ENCODE data around the gene CYP4F22. TPM values are rescaled to one million over a fixed set of nuclear protein-coding genes. Genes with fewer than 3 reads are reported as not detected.
A peak's percentile ranks its signal among the peaks of the same experiment; 100 is the strongest.

Gene CYP4F22
- total RNA-seq, 1 experiment from 2014 or later, result 4.9 TPM

DNA sequence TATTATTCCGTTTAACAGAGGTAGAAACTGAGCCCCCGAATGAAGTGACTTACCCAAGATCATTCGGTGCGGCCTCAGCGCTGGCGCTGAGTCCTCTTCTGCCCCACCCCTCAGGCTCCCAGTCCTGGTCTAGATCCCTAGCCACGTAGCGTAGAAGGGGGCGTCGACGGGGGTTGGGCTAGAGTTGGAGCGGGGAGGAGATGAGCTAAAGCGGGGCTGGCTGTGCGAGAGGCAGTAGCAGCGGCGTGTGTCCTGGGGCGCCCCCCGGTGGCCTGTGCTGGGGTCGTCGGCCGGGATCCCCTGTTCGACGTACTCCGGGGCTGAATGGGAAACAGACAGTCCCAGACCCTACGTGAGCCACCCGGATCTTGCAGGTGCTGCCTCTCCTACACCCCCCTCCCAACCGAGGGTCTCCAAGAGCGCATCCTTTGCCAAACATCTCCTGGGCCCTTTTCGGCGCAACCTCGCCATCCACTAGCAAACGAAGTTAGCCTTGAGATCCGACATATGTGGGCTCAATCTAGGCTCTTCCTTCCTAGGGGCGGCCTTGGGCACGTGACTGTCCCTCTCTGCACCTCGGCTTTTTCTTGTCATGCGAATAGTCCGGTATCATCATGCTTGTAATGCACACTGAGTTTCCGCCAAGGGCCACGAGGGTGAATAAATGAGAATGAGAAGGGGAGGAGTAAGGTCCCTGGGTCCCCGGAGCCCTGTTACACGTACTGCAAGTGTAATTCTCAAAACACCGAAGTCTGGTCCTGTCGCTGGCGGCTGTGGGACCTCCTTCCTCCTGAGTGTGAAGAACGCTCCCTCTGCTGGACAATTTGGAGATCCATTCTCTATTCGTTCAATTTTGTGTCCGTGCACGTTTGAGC, 47.7 kb downstream of the CYP4F22 start:
- no TSS peak for BruUV-seq (replicated peaks)
- POLR2A ChIA-PET, result interaction anchor here (0.7 to 2.0 kb wide), 6 partner anchors 77 to 464 kb away, joined by 3 to 21 read pairs (median 3); partner anchors contain the start of genes AKAP8, AKAP8L and PGLYRP2
- DNase-seq (ENCODE audit: low read depth, low spot score) (peak; percentile 93), ATAC-seq (peak; percentile 91)
- H2AFZ ChIP-seq (ENCODE audit: low read depth, low read length, poor library complexity, severe bottlenecking), result peak overlapping the region; percentile 66
- no peaks in the 10 kb centered on the region for H3K9me3 ChIP-seq (ENCODE audit: control insufficient read depth in 1 of 2, insufficient read depth in 1 of 2, low read depth in 1 of 2, low read length in 2 of 2)
- peak overlapping the region; percentile 33; the same call in 1 of the 2 replicates for H3K9ac ChIP-seq (ENCODE audit: low read length)
- H3K27ac ChIP-seq (ENCODE audit: low read depth, low read length), result peak overlapping the region; percentile 25
- H4K20me1 ChIP-seq (ENCODE audit: insufficient read depth), result no peaks in the 10 kb centered on the region
- no peaks in the 10 kb centered on the region for H3K27me3 ChIP-seq (ENCODE audit: insufficient read depth, low read length)
- peaks cover 5 to 28% of the 10 kb centered on the region in 2 experiments; a peak in 3 of 4 replicates for H3K4me1 ChIP-seq (ENCODE audit: control insufficient read depth in 1 of 2, insufficient read depth in 2 of 2, low read length in 2 of 2)
- H3K4me2 ChIP-seq (ENCODE audit: low read length), result peak overlapping the region; percentile 87
- no peaks in the 10 kb centered on the region for H3K9me2 ChIP-seq (ENCODE audit: insufficient read depth)
- H3K36me3 ChIP-seq (ENCODE audit: control insufficient read depth in 1 of 2, insufficient read depth in 2 of 2, low read length in 2 of 2), result no peaks in the 10 kb centered on the region
- CTCF ChIA-PET, result interaction anchor here (0.5 to 2.2 kb wide), 26 partner anchors 9 to 465 kb away, joined by 3 to 68 read pairs (median 4); partner anchors contain the start of genes AKAP8, AKAP8L and PGLYRP2
- intact Hi-C loops (cut with micrococcal nuclease), result loop anchor here (1.0 to 10.0 kb wide), 9 partner anchors 77 to 685 kb away; partner anchors contain the start of genes AKAP8 and PGLYRP2
- RAD21 ChIA-PET (ENCODE audit: low non-redundant PET in 1 of 2, low total read pairs in 2 of 2, uncharacterized antibody in 2 of 2, unreplicated experiment in 2 of 2), result interaction anchor here (0.6 to 1.0 kb wide), 7 partner anchors 100 to 464 kb away, joined by 3 to 9 read pairs (median 4); partner anchors contain the start of genes AKAP8L (in 2 of the 2) and AKAP8 (in 1 of the 2)
- H3K79me2 ChIP-seq (ENCODE audit: insufficient read depth, low read length), result no peaks in the 10 kb centered on the region
- H3K4me3 ChIP-seq (replicated peaks in 1 of 2; ENCODE audit: low read depth in 1 of 2, low read length in 2 of 2), result peak overlapping the region; percentile 40 to 53
- no peak for TF ChIP-seq ZFX (IDR thresholded peaks at IDR 0.05)
- no peak for TF ChIP-seq JUND (IDR thresholded peaks at IDR 0.05)
- TF ChIP-seq CEBPB (IDR thresholded peaks at IDR 0.05; ENCODE audit: low read depth), result no peak
- peak; percentile 14 for TF ChIP-seq TCF7L2 (IDR thresholded peaks at IDR 0.05; ENCODE audit: borderline replicate concordance, extremely low read depth, insufficient read depth, insufficient read length)
- TF ChIP-seq, protein P1, sequence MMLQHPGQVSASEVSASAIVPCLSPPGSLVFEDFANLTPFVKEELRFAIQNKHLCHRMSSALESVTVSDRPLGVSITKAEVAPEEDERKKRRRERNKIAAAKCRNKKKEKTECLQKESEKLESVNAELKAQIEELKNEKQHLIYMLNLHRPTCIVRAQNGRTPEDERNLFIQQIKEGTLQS (IDR thresholded peaks at IDR 0.05), result no peak
- peak; percentile 81 for TF ChIP-seq POLR2AphosphoS5 (IDR thresholded peaks at IDR 0.05; ENCODE audit: low read depth, low read length)
- peak; percentile 95 for TF ChIP-seq RAD21 (IDR thresholded peaks at IDR 0.05; ENCODE audit: low read depth)
- TF ChIP-seq SRF (IDR thresholded peaks at IDR 0.05; ENCODE audit: low read depth), result no peak
- no peak for TF ChIP-seq ELF1 (IDR thresholded peaks at IDR 0.05; ENCODE audit: borderline replicate concordance, low read depth)
- no peak for TF ChIP-seq ZNF274 (IDR thresholded peaks at IDR 0.05; ENCODE audit: low read depth, low read length)
- TF ChIP-seq YY1 (IDR thresholded peaks at IDR 0.05; ENCODE audit: extremely low read depth, insufficient replicate concordance, low read depth, low read length), result peak; percentile 4
- TF ChIP-seq, protein P2, sequence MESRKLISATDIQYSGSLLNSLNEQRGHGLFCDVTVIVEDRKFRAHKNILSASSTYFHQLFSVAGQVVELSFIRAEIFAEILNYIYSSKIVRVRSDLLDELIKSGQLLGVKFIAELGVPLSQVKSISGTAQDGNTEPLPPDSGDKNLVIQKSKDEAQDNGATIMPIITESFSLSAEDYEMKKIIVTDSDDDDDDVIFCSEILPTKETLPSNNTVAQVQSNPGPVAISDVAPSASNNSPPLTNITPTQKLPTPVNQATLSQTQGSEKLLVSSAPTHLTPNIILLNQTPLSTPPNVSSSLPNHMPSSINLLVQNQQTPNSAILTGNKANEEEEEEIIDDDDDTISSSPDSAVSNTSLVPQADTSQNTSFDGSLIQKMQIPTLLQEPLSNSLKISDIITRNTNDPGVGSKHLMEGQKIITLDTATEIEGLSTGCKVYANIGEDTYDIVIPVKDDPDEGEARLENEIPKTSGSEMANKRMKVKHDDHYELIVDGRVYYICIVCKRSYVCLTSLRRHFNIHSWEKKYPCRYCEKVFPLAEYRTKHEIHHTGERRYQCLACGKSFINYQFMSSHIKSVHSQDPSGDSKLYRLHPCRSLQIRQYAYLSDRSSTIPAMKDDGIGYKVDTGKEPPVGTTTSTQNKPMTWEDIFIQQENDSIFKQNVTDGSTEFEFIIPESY (IDR thresholded peaks at IDR 0.05; ENCODE audit: extremely low read depth, insufficient replicate concordance, low read length), result no peak
- TF ChIP-seq EZH2phosphoT487 (IDR thresholded peaks at IDR 0.05; ENCODE audit: borderline replicate concordance), result no peak
- TF ChIP-seq FOSL1 (IDR thresholded peaks at IDR 0.05; ENCODE audit: low read depth), result no peak
- TF ChIP-seq EGR1 (IDR thresholded peaks at IDR 0.05; ENCODE audit: low read depth), result no peak; the same call in 1 of the 2 replicates
- no peak for TF ChIP-seq EZH2 (IDR thresholded peaks at IDR 0.05)
- TF ChIP-seq POLR2A (IDR thresholded peaks at IDR 0.05; ENCODE audit: borderline replicate concordance, extremely low read depth, insufficient read depth, insufficient read length), result no peak
- no peak; the same call in 1 of the 2 replicates for TF ChIP-seq CBX3 (IDR thresholded peaks at IDR 0.05; ENCODE audit: low read depth)
- TF ChIP-seq, protein P3, sequence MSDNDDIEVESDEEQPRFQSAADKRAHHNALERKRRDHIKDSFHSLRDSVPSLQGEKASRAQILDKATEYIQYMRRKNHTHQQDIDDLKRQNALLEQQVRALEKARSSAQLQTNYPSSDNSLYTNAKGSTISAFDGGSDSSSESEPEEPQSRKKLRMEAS (IDR thresholded peaks at IDR 0.05), result peak; percentile 92
- no peak for TF ChIP-seq SP1 (IDR thresholded peaks at IDR 0.05; ENCODE audit: low read depth)
- TF ChIP-seq REST (IDR thresholded peaks at IDR 0.05; ENCODE audit: low read depth), result no peak

Data from HCT116 (cell line).